H1 (cell line): Measurements from ENCODE around the gene COL20A1. TPM values are rescaled to one million over a fixed set of nuclear protein-coding genes. Genes with fewer than 3 reads are reported as not detected.

Experiments used
- CTCF ChIA-PET: fragments of 300-600 bp; sonication (Branson Sonifier 250); formaldehyde crosslinking; loops from one replicate; lab custom pipeline; 2021; ENCODE audit not compliant: partially characterized antibody; lab: Charles Lee
- POLR2A ChIA-PET: fragments of 300-600 bp; sonication (Branson Sonifier 250); formaldehyde crosslinking; loops from one replicate; lab custom pipeline; 2021; ENCODE audit warnings: inconsistent platforms; ENCODE audit not compliant: partially characterized antibody; lab: Charles Lee
- DNase-seq, 2 experiments: peaks; one replicate each; pipeline versions ENCODE4 v3.0.0 to v3.0.0-alpha.2; 2010 to 2022; ENCODE audit warnings: low spot score in 2 of 2, low read depth in 1 of 2, mixed read lengths in 1 of 2
- FAIRE-seq: peaks from 2 replicates; lab custom pipeline; 2011; peaks lifted over from hg19 to GRCh38; lab: Jason Lieb, UNC
- H2AFZ ChIP-seq: 2 replicates; pipeline ENCODE4 v1.8.1; 2012; ENCODE audit warnings: low read length, inconsistent platforms
- H2AK5ac ChIP-seq: 2 replicates; pipeline ENCODE4 v1.6.1; 2013; ENCODE audit warnings: low read depth, low read length
- H2BK120ac ChIP-seq: replicated peaks from 2 replicates; pipeline ENCODE3; 2013; ENCODE audit warnings: low read depth, low read length, inconsistent platforms
- H2BK12ac ChIP-seq: 2 replicates; pipeline ENCODE4 v1.6.1; 2013; ENCODE audit warnings: low read depth, low read length
- H2BK15ac ChIP-seq: 2 replicates; pipeline ENCODE4 v1.6.1; 2013; ENCODE audit warnings: low read length
- H2BK20ac ChIP-seq: 2 replicates; pipeline ENCODE4 v1.6.1; 2013; ENCODE audit warnings: low read length
- H2BK5ac ChIP-seq: 2 replicates; pipeline ENCODE4 v1.6.1; 2013; ENCODE audit warnings: low read depth, low read length
- H3K14ac ChIP-seq: 2 replicates; pipeline ENCODE4 v1.6.1; 2013; ENCODE audit warnings: inconsistent platforms; ENCODE audit not compliant: insufficient read length
- H3K18ac ChIP-seq: 2 replicates; pipeline ENCODE4 v1.6.1; 2013; ENCODE audit warnings: low read length; ENCODE audit errors: extremely low read depth
- H3K23ac ChIP-seq: 2 replicates; pipeline ENCODE4 v1.6.1; 2013; ENCODE audit warnings: inconsistent platforms; ENCODE audit not compliant: insufficient read length
- H3K23me2 ChIP-seq: 2 replicates; pipeline ENCODE4 v1.6.1; 2013; ENCODE audit warnings: low read depth, low read length
- H3K27ac ChIP-seq: 2 replicates; pipeline ENCODE4 v1.6.1; 2011; ENCODE audit warnings: low read depth, low read length, inconsistent platforms
- H3K27me3 ChIP-seq, 4 experiments: replicated peaks in 1 of 4; 1 replicate in 1 of 4; 2 replicates in 3 of 4; pipeline versions ENCODE4 v1.6.1 to v1.8.1; 2011 to 2013; ENCODE audit warnings: low read length in 3 of 4, mild to moderate bottlenecking in 3 of 4, inconsistent platforms in 2 of 4, mixed read lengths in 2 of 4, moderate library complexity in 1 of 4; ENCODE audit not compliant: control insufficient read depth in 3 of 4, insufficient read depth in 3 of 4; ENCODE audit errors: extremely low read depth in 1 of 4
- H3K36me3 ChIP-seq, 4 experiments: 2 replicates each; pipeline versions ENCODE4 v1.6.1 to v1.8.1; 2011 to 2013; ENCODE audit warnings: mild to moderate bottlenecking in 4 of 4, low read length in 3 of 4, moderate library complexity in 2 of 4, control low read depth in 1 of 4, inconsistent platforms in 1 of 4; ENCODE audit not compliant: insufficient read depth in 4 of 4, control insufficient read depth in 2 of 4
- H3K4ac ChIP-seq: replicated peaks from 2 replicates; pipeline ENCODE3; 2013; ENCODE audit warnings: low read length, low read depth, mixed read lengths, inconsistent platforms; ENCODE audit not compliant: insufficient read length
- H3K4me1 ChIP-seq, 4 experiments: replicated peaks in 1 of 4; 1 replicate in 1 of 4; 2 replicates in 3 of 4; pipeline versions ENCODE4 v1.6.1 to v1.8.1; 2011 to 2013; ENCODE audit warnings: low read length in 3 of 4, inconsistent platforms in 2 of 4, mixed read lengths in 1 of 4; ENCODE audit not compliant: insufficient read depth in 4 of 4, control insufficient read depth in 3 of 4
- H3K4me2 ChIP-seq, 2 experiments: 2 replicates each; pipeline versions ENCODE4 v1.6.1 to v1.8.1; 2011 to 2013; ENCODE audit warnings: low read depth in 2 of 2, low read length in 2 of 2, control low read depth in 1 of 2, inconsistent platforms in 1 of 2, mild to moderate bottlenecking in 1 of 2; ENCODE audit not compliant: insufficient read depth in 1 of 2
- H3K4me3 ChIP-seq, 4 experiments: fragments of 200-600, 300-600 bp in 1 of 4; sonication (generic), shearing (Covaris generic), sonication (Bioruptor Twin) in 1 of 4; 2 replicates each; pipeline versions ENCODE4 v1.5.1 to v1.8.1; 2011 to 2016; ENCODE audit warnings: low read length in 4 of 4, low read depth in 3 of 4, control low read depth in 2 of 4, inconsistent platforms in 2 of 4, mild to moderate bottlenecking in 2 of 4, mixed read lengths in 1 of 4, moderate library complexity in 1 of 4; ENCODE audit not compliant: insufficient read depth in 2 of 4; ENCODE audit errors: extremely low read depth in 1 of 4
- H3K56ac ChIP-seq: replicated peaks from 2 replicates; pipeline ENCODE3; 2013; ENCODE audit warnings: low read depth, mild to moderate bottlenecking, mixed read lengths, low read length, inconsistent platforms; ENCODE audit not compliant: insufficient read length
- H3K79me1 ChIP-seq: 2 replicates; pipeline ENCODE4 v1.6.1; 2013; ENCODE audit warnings: low read depth, low read length, control low read depth
- H3K79me2 ChIP-seq, 2 experiments: 2 replicates each; pipeline versions ENCODE4 v1.6.1 to v1.8.1; 2012 to 2013; ENCODE audit warnings: low read length in 2 of 2, mild to moderate bottlenecking in 2 of 2, inconsistent platforms in 1 of 2; ENCODE audit not compliant: insufficient read depth in 2 of 2, control insufficient read depth in 1 of 2
- H3K9ac ChIP-seq, 4 experiments: replicated peaks in 1 of 4; 1 replicate in 1 of 4; 2 replicates in 3 of 4; pipeline versions ENCODE4 v1.6.1 to v1.8.1; 2011 to 2013; ENCODE audit warnings: low read depth in 3 of 4, low read length in 3 of 4, control low read depth in 2 of 4, mild to moderate bottlenecking in 2 of 4, moderate library complexity in 2 of 4, inconsistent platforms in 1 of 4; ENCODE audit errors: extremely low read depth in 1 of 4
- H3K9me3 ChIP-seq, 2 experiments: 2 replicates each; pipeline versions ENCODE4 v1.6.1 to v1.8.1; 2012 to 2013; ENCODE audit warnings: mild to moderate bottlenecking in 2 of 2, moderate library complexity in 2 of 2, control low read depth in 1 of 2, inconsistent platforms in 1 of 2, low read depth in 1 of 2, low read length in 1 of 2, mixed read lengths in 1 of 2; ENCODE audit not compliant: insufficient read depth in 2 of 2
- H4K20me1 ChIP-seq, 2 experiments: replicated peaks in 1 of 2; 2 replicates each; pipeline versions ENCODE3 to v1.8.1; 2011 to 2013; ENCODE audit warnings: inconsistent platforms in 2 of 2, low read length in 2 of 2, mild to moderate bottlenecking in 1 of 2; ENCODE audit not compliant: insufficient read depth in 2 of 2, control insufficient read depth in 1 of 2
- H4K5ac ChIP-seq: 2 replicates; pipeline ENCODE4 v1.6.1; 2013; ENCODE audit warnings: low read length, low read depth, mixed read lengths, inconsistent platforms; ENCODE audit not compliant: insufficient read length
- H4K8ac ChIP-seq: 2 replicates; pipeline ENCODE4 v1.8.0; 2013; ENCODE audit warnings: mild to moderate bottlenecking, moderate library complexity, low read length, inconsistent platforms; ENCODE audit not compliant: insufficient read depth; ENCODE audit errors: extremely low read depth
- H4K91ac ChIP-seq: replicated peaks from 2 replicates; pipeline ENCODE3; 2013; ENCODE audit warnings: low read length, mixed read lengths, inconsistent platforms; ENCODE audit not compliant: insufficient read length
- EGR1 ChIP-seq: IDR thresholded peaks from 2 replicates; pipeline ENCODE4 v1.6.1; 2011; ENCODE audit warnings: low read depth, low read length, borderline replicate concordance
- POLR2A ChIP-seq, 2 experiments: IDR thresholded peaks; 1 replicate in 1 of 2; 2 replicates in 1 of 2; pipeline ENCODE4 v1.6.1; 2011; ENCODE audit warnings: low read depth in 2 of 2, low read length in 2 of 2, mild to moderate bottlenecking in 2 of 2; ENCODE audit errors: control extremely low read depth in 1 of 2
- SUZ12 ChIP-seq: fragments of 200-600 bp; sonication (generic); IDR thresholded peaks from 2 replicates; pipeline ENCODE4 v1.6.1; 2012; ENCODE audit warnings: mild to moderate bottlenecking, inconsistent platforms, low read length, moderate library complexity, mixed read lengths
- WGBS, 2 experiments: shearing (Covaris generic) in 1 of 2; methylation state at CpG; one replicate each; pipeline versions ENCODE4 v1.1.6 to v1.1.7; 2013 to 2015; ENCODE audit warnings: low lambda C conversion rate in 2 of 2, mixed read lengths in 2 of 2, inconsistent platforms in 1 of 2, low coverage in 1 of 2, missing lambda C conversion rate in 1 of 2; ENCODE audit not compliant: insufficient replicate concordance in 2 of 2, insufficient coverage in 1 of 2, insufficient read length in 1 of 2; ENCODE audit errors: extremely low coverage in 1 of 2, missing lambda C conversion rate in 1 of 2; 5-methylcytosine and 5-hydroxymethylcytosine counted together
- polyA plus RNA-seq, 7 experiments: library from polyadenylated mRNA; depleted of rRNA in 3 of 7; stranded (reverse) in 5 of 7; unstranded in 2 of 7; fragments of >200 nt in 5 of 7; fragments of 200-250 nt in 2 of 7; gene quantifications; 1 replicate in 5 of 7; 2 replicates in 1 of 7; 4 replicates in 1 of 7; pipeline versions ENCODE4 v1.2.1 to v1.2.3, GENCODE V29; 2011 to 2013; ENCODE audit warnings: missing spikeins in 2 of 7, mixed read lengths in 2 of 7
- total RNA-seq: library from RNA; stranded (reverse); fragmentation: NEBNext Ultra II Directional; extraction: Animal tissue kit (Norgen Biotek cat#: 25700); gene quantifications from 2 replicates; pipeline ENCODE4 v1.2.1, GENCODE V29; 2021

The COL20A1 gene
- total and polyA plus RNA-seq, 2 of the 8 experiments (the other 6 are each of a cell fraction or from before 2014, with no cell fraction given) = 0.19 to 0.21 TPM

DNA sequence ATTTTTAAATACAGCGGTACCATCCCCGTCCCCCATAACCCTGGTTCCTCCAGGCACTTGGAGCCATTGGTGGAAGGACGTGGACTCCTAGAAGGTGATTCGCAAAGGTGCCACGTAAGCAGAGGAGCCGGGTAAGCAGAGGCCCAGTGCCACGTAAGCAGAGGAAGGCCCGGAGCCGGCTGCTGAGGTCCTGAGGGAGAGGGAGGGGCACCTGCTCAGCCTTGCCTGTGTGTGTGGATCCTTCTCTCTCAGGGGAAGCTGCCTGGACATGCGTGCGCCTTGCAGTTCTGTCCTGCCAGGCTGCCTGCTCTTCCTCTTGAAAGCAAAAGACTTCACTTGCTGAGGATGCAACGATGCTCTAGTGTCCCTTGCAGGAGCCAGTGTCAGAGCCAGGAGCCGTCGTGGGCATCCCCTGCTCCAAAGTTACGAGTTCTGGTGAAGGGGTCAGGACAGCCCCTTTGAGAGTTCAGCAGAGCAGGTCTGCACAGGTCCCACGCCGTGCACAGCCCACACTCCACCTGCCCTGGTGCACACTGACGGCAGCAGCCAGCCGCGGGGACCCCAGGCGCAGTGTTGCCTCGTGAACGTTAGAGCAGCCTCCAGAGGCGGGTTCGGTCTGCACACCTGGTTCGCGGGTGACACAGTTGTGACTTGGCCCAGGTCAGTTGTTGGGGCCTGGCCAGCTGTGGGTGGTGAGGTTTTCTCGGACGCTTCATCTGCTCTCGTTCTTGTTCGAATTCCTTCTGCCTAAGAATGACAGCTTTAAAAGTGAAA lies 36.9 kb upstream of the COL20A1 start:
- POLR2A ChIA-PET = interaction anchor here (1.1 to 4.7 kb wide), 4 partner anchors 9 to 35 kb away, joined by 3 to 21 read pairs (median 4); partner anchors contain the start of gene BIRC7

More for the DNA sequence above, 36.9 kb upstream of the COL20A1 start:
- Histone ChIP-seq H2AK5ac (peak overlapping the region; percentile 75; the same call in 1 of the 2 replicates), H3K14ac (no peak overlapping the region), H3K18ac (peak overlapping the region; percentile 24; the same call in 1 of the 2 replicates), H3K79me2 (no peaks in the 10 kb centered on the region), H3K9ac (no peak overlapping the region), H4K91ac (peak overlapping the region; percentile 38), H3K27me3 (peaks cover 4 to 51% (median 40%) of the 10 kb centered on the region in 4 experiments), H2BK20ac (no peak overlapping the region), H4K5ac (no peak overlapping the region), H2BK120ac (peak overlapping the region; percentile 13), H2BK5ac (peak overlapping the region; percentile 52; the same call in 1 of the 2 replicates), H4K20me1 (peaks cover 0 to 4% of the 10 kb centered on the region in 2 experiments), H3K4me2 (peak overlapping the region in 1 of 2 experiments; percentile 97; a peak in 1 of 4 replicates), H2AFZ (no peak overlapping the region), H3K23me2 (peaks cover 13% of the 10 kb centered on the region; the same call in 1 of the 2 replicates), H3K23ac (no peak overlapping the region), H2BK12ac (peak overlapping the region; percentile 93; the same call in 1 of the 2 replicates), H4K8ac (no peak overlapping the region; the same call in 1 of the 2 replicates), H3K4me1 (peaks cover 2 to 18% (median 15%) of the 10 kb centered on the region in 4 experiments), H3K56ac (no peak overlapping the region), H3K9me3 (no peaks in the 10 kb centered on the region), H2BK15ac (peak overlapping the region; percentile 40; the same call in 1 of the 2 replicates), H3K4ac (no peak overlapping the region), H3K36me3 (no peaks in the 10 kb centered on the region; a peak in 1 of 8 replicates), H3K79me1 (no peaks in the 10 kb centered on the region; the same call in 1 of the 2 replicates), H3K27ac (no peak overlapping the region), H3K4me3 (no peak overlapping the region)
- DNase-seq = no peak
- no peak for FAIRE-seq
- CTCF ChIA-PET = interaction anchor here (0.7 to 6.8 kb wide), 10 partner anchors 9 to 240 kb away, joined by 3 to 87 read pairs (median 4); partner anchors contain the start of genes ARFGAP1 and BIRC7
- TF ChIP-seq POLR2A (IDR thresholded peaks at IDR 0.05; ENCODE audit: control extremely low read depth in 1 of 2, low read depth in 2 of 2, low read length in 2 of 2) (no peak), SUZ12 (no peak), EGR1 (peak; percentile 66)
- 73% methylated on average over 31 of the region's 31 CpGs; no CpG with 5 or more reads in 1 of the 2 experiments for WGBS, 2 experiments
